LoVo (cell line): Measurements from ENCODE around the gene RASAL2.
"Not testable (repeated sequence)": the region's sequence is repeated elsewhere in the genome, so short reads cannot be mapped to it uniquely, and the experiment has no call there.

ENCODE experiments used
- DNase-seq: peaks from one replicate; pipeline ENCODE4 v3.0.0-alpha.2; 2016; ENCODE audit warnings: low spot score

Gene RASAL2

GRCh38 chr1:178345807-178346206 is 251.9 kb downstream of the RASAL2 start:
- no peak for DNase-seq

- no peak for DNase-seq
These were observed 255.9 kb downstream of the RASAL2 start for GRCh38 chr1:178349801-178350200.

DNA sequence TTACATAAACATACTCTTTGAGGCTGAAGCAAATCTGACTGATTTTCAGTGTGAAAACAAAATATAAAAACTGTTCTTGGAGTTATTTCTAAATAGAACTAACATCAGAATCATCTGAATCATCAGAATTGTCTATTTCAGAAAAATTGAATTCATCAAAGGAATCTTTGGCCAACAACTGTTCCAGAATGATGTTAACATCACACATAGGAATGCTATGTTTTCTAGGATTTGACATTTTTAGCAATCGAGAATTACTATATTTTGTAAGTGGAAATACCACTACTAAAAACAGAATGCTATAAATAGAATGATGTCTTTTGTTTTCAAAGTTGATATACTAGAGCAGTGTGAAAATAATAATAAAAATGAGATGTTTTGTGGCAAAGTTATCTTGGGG is 258.0 kb downstream of the RASAL2 start:
- not testable (repeated sequence) for DNase-seq

- DNase-seq: no peak
These were observed 259.0 kb downstream of the RASAL2 start for GRCh38 chr1:178352790-178353416.

GRCh38 chr1:178353524-178353923 is 259.6 kb downstream of the RASAL2 start:
- no peak for DNase-seq

DNA sequence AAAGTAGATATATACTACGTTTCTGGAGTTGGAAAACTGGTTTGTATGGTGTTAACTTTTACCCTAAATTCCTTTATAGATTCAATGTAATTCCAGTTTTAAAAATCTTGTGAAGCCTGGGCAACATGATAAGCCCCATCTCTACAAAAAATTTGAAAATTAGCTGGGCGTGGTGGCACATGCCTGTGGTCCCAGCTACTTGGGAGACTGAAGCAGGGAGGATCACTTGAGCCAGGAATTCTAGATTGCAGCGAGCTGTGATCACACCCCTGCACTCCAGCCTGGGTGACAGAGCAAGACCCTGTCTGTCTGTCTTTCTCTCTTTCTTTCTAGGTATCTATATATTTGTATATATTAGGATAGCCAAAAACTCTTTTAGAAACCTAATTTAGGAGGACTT is 260.9 kb downstream of the RASAL2 start:
- DNase-seq: no peak

- DNase-seq: no peak
These were observed 262.4 kb downstream of the RASAL2 start for GRCh38 chr1:178356299-178356698.

GRCh38 chr1:178358456-178358855 is 264.6 kb downstream of the RASAL2 start:
- DNase-seq: no peak

DNA sequence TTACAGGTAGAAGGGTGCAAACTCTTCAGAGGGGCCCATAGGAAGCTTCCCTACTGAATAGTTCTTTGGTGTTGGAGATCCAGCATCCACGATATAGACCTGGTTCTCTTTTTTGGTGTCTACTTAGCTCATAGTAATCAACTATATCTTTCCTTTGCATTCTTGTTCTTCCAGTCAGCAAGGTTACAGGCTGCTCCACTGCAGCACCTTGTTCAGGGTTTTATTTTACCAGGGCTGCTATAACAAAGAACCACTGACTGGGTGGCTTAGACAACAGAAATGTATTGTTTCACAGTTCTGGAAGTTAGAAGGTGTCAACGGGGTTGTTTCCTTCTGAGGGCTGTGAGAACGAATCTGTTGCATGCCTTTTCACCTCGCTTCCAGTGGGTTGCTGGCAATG is 266.5 kb downstream of the RASAL2 start:
- no peak for DNase-seq

DNA sequence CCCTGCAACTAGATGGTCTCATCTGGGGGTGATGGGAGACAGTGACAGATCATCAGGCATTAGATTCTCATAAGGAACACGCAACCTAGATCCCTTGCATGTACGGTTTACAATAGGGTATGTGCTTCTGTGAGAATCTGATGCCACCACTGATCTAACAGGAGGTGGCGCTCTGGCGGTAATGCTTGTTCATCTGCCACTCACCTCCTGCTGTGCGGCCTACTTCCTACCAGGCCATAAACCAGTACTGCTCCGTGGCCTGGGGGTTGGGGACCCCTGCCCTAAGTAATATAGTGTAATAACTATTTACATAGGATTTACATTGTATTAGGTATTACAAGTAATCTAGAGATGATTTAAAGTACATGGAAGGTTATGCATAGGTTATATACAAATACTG is 267.9 kb downstream of the RASAL2 start:
- no peak for DNase-seq

DNA sequence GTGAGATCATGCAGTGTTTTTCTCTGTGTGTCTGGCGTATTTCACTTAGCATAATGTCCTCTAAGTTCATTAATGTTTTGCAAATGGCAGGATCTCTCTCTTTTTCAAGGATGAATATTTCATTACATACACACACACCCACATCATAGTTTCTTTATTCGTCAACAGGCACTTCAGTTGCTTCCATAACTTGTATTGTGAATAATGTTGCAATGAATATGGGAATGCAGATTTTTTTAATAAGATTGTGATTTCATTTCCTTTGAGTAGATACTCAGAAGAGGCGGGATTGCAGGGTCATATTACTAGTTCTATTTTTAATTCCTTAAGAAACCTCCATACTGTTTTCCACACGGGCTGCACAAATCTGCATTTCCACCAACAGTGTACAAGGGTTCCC is 268.8 kb downstream of the RASAL2 start:
- no peak for DNase-seq

GRCh38 chr1:178364782-178365181 is 270.9 kb downstream of the RASAL2 start:
- no peak for DNase-seq

GRCh38 chr1:178367151-178367550 is 273.2 kb downstream of the RASAL2 start:
- DNase-seq: no peak

DNA sequence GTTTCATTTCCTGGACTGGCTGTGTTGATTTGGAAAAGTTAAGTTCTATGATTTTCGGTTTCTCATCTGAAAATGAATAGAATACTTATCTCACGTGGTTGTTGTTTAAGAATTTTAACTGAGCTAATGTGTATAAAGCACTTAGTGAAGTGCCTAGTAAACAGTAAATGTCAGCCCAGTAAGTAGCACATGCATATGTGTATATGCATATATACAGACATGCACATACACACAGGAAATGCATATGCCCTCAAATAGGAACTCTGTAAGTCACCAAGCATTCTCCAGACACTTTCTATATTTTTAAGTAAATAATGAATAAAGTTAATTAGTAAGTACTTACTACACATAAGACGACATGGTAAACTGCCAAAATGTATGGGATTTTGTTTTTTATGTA is 274.3 kb downstream of the RASAL2 start:
- no peak for DNase-seq

DNA sequence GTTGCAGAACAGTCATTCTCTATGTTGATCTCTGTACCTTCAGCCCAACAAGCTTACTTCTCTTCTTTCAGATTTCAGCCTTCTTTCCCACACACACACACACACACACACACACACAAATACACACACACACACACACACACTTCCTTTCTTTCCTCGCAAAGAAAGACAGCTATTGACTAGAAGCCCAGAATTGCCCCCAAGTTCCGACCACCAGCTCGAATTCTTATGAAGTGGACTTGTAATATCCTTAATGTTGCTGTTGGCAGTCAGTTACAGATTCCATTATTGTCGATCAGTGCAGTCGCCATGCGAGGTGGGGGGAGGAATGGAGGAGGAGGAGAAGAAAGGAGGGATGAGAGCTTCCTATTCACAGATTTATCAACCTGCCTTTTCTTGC is 277.3 kb downstream of the RASAL2 start:
- DNase-seq: no peak

DNA sequence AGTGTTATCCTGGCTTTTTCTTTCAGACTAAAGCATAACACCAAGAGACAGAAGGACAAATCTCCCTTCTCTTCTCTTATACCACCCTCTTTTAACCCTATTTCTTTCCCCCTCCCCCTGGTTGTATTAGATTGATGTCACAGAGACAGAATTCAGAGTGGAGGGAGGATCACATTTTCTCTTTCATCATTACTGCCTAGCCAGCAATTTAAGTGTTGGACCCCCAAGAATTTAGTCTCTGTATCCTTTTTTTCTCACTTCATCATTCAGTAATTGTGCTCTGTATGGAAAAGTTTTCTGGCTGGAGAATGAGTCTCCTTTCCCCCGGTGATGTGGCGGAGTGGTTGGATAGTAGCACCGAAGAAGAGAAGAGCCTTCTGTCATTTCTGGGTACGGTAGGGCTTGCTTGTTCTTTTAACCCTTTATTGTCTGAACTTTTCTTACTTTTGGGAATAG is 278.1 kb downstream of the RASAL2 start:
- DNase-seq: no peak

- no peak for DNase-seq
These were observed 280.1 kb downstream of the RASAL2 start for GRCh38 chr1:178374016-178374415.

GRCh38 chr1:178376008-178376407 is 282.1 kb downstream of the RASAL2 start:
- no peak for DNase-seq

DNA sequence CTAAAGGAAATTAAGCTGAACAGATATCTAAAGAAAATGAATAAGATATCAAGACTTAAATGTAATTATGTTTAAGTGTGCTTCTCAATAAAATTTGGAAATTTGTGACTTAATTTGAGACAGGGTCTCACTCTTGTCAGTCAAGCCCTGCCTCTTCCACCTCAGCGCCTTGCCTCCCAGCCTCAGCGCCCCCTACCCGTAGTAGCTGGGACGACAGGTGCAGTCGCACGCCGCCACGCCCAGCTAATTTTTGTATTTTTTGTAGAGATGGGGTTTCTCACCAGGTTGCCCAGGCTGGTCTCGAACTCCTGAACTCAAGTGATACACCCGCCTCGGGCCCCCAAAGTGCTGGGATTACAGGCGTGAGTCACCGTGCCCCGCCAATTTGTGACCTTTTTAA is 285.9 kb downstream of the RASAL2 start:
- DNase-seq: no peak

DNA sequence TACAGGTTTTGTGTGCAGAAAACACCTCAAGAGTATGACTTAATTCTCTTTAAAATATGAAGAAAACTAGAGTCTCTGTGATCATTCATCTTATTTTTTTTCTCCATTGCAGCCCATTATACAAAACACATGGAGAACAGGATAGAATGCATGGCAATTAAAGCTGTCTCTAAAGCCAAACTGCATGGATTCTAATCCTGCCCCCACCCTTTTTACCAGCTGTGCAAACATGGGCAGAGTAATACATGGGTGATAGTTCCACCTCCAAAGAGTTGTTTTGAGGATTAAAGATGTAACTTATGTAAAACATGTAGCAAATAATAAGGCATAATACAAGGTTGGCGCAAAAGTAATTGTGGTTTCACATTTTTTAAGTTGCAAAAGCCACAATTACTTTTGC is 288.5 kb downstream of the RASAL2 start:
- no peak for DNase-seq

- DNase-seq: no peak
These were observed 291.8 kb downstream of the RASAL2 start for GRCh38 chr1:178385662-178386061.

GRCh38 chr1:178388418-178389145 is 294.7 kb downstream of the RASAL2 start:
- no peak for DNase-seq

GRCh38 chr1:178389441-178389840 is 295.5 kb downstream of the RASAL2 start:
- no peak for DNase-seq

DNA sequence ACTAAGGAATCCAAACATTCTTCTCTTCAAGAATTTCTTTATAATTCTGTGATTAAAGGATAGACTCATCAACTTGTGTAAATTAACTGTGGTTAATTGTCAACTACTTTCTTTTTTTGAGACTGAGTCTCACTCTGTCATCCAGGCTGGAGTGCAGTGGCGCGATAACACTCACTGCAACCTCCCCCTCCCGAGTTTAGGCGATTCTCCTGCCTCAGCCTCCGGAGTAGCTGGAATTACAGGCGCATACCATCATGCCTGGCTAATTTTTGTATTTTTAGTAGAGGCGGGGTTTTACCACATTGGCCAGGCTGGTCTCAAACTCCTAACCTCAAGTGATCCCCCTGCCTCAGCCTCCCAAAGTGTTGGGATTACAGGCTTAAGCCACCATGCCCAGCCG is 296.4 kb downstream of the RASAL2 start:
- not testable (repeated sequence) for DNase-seq
